ENCODE results near the gene C6orf89.
A peak's percentile ranks its signal among the peaks of the same experiment; 100 is the strongest.

The C6orf89 gene

DNA sequence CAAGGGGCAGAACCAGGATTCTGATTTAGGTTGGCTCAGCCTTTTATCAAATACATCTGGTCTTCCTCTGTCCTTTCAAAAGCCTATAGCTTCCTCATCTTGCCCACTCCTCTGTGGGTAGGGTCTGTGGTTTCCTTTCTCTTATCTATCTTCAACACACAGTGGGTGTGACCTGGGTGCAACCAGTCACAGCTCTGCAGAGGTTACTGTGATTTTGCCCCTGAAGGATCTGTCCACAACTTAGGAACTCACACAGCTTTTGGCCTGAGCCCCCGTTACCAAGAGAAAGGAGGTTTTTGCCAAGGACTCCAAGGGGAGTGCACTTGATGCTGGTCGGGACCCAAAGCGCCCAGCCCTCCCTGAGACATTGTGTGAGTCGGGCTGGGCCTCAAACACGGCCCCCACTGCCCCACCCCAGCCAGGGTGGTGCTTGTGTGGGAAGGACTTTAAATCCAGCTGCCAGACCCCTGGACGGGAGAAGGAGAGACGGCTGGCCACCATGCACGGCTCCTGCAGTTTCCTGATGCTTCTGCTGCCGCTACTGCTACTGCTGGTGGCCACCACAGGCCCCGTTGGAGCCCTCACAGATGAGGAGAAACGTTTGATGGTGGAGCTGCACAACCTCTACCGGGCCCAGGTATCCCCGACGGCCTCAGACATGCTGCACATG lies 68.6 kb downstream of the C6orf89 start, which contains the start of gene PI16:
PI16 (plus strand) TSS at position 477 of the 670 bp plus-strand sequence; CDS start at position 500, 23 bp downstream.
- no peak for DNase-seq

DNA sequence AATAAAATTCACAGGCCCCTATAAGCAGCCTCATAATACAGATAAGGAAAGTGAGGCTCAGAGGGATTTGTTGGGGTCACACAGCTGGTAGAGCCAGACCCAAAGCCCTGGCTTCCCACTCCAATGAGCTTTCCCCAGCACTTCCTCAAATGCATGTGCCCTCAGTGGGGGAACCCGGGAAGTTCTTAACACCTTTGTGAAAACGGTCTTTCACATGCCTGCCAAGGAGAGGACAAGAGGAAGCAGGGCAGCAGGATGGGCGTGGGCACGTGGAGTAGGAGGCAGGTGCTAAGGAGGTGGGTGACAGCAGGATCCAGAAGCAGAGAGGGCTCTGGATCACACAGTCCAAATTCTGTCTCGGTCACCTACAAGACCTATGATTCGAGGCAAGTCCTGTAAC lies 69.4 kb downstream of the C6orf89 start:
- no peak for DNase-seq

DNA sequence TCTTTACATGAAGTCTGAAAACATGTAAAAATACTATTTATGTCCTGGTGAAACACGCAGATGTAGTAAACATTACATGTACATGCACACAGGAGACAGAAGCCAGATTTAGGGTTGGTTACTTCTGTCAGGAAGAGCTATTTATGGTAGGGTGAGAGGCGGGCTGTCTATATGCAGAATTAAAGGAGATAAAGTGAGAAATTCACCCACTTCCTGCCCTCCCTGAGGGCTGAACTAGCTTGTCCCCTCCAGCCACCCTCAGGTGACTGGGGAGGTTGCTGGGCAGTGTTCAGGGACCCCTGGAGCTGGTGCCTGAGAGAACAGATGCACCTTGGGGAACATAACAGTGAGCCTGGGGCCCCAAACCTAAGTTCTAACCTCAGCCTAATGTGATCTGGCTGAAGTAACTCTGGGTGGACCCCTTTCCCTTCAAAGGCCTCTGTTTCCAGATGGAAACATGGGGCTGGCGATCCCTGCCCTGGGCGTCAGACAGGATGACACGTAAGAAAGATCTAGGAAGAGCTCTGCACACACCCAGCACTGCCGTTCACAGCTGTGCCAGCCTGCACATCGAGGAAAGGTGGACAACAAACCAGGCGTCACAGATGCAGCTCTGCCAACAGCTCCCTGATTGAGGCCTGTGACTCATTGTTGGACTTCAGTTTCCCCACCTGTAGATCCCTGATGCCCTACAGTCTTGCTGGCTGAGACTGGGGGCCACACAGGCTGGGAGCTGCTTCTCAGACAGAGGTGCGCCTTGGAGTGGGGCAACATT lies 70.1 kb downstream of the C6orf89 start:
- DNase-seq: no peak

DNA sequence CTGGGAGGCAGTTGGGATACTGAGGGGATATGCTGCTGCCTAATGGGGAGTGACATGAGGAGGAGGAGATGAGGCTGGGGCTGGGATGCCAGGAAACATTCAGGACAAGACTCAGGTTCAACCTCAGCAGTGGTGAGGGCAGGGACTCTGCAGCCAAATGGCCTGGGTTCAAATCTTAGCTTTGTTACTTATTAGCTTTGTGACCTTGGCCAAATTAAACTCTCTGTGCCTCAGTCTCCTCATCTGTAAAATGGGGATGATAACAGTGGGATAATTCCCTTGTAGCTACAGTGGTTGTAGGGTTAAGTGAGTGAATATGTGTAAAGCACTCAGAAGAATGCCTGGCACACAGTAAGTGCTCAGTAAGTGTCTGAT lies 70.7 kb downstream of the C6orf89 start:
- no peak for DNase-seq

DNA sequence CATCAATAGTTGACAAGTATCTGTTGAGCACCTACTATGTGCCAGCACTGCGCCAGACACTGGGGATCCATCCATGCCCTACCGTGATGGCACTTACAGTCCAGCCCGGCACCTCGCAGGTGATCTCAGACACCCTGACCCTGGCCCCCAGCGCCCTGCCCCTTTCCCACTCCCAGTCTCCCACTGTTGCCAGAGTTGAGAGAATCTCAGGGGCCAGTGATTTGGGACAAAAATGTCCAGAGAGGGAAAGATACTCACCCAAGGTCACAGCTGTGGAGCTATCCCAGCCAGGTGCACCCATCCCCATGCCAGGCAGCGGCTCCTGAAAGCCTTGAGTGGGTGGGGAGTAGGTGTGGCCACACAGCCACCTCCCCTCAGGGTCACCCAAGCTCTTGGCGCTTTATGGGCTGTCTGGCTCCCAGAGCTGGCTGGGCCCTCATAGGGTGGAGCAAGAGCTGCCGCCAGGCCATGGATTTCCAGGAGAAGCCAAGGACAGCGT lies 72.1 kb downstream of the C6orf89 start:
- no peak for DNase-seq

DNA sequence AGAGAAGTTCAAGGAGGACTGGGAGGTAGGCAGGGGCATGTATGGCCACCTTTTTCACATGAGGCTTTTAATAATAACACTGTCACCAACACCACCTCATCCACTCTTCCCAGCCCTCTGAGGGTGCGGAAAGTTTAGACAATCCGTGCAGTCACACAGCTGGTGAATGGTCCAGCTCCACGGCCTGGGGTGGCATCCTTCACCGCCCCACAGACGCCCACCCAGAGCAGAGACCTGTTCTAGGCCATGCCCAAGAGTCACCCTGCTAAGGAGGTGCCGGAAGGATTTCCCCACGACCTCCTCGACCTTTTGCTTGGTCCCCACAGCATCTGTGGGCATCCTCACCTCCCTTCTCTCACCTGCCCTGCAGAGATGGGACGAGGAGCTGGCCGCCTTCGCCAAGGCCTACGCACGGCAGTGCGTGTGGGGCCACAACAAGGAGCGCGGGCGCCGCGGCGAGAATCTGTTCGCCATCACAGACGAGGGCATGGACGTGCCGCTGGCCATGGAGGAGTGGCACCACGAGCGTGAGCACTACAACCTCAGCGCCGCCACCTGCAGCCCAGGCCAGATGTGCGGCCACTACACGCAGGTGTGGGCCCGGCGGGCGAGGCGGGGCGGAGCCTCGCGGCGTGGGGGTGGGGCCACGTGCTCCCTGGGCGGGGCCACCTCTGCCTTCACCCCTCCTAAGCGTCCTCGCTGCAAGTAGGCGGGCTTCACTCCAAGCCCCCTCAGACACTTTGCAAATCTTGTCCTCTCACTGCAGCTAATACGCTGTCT lies 73.2 kb downstream of the C6orf89 start:
- no peak for DNase-seq

DNA sequence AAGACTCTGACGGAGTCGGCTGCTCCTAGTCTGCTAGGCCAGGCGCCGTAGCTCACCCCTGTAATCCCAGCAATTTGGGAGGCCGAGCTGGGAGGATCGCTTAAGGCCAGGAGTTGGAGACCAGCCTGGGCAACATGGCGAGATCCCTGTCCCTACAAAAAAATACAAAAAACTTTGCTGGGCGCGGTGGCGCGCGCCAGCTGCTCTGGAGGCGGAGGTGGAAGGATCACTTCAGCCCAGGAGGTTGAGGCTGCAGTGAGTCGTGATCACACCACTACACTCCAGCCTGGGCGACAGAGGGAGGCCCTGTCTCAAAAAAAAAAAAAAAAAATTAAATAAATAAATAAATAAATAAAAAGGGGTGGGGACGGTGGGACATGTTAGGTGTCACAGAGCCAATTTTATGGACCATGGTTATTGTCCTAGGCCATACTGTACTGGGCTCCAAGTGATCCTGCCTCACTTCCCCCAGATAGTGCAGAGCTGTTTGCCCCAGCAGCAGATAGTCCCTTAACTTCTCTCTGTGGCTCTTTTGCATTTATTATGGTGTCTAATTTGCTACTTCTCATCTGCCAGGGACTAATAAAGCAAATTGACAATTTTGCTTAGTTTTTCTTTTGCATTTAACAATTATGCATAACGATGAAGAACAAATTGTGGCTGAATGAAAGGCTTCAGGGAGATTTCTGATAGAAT lies 74.0 kb downstream of the C6orf89 start:
- no peak for DNase-seq

DNA sequence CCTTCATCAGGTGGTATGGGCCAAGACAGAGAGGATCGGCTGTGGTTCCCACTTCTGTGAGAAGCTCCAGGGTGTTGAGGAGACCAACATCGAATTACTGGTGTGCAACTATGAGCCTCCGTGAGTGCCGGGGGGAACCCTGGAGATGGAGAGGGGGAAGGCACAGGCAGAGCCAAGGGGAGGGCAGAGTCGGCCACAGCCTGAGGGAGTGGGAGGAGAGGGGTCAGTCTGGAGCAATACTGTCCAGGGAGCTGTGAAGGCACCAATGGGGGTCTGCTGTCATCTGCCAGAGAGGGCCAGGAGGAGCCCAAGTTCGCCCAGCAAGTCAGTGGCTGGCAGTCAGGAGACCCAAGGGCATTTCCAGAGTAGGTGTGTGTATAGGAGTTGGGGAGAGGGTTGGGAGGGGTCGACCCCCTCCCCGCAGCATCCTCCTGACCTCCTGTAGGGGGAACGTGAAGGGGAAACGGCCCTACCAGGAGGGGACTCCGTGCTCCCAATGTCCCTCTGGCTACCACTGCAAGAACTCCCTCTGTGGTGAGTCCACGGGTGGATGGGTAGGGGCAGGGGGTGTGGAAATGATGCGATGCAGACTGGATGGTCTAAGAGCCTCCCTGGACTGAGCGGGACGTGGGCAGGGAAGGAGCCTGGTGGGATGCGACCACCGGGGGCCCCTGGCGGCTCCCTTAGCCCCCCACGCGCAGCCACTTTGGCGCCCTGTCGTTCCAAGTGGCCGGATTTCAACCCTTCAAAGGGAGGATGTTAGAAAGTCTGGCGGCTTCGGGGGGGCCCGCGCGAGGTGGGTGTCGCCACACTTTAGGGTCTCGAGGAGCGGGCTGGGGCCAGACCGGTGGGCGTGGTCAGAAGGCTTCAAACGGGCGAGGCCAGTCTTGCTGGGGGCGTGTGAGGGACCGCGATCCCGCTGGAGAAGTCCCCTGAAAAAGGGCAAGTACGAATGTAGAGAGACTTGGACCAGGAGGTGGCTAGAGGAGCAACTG lies 76.0 kb downstream of the C6orf89 start:
- no peak for DNase-seq

DNA sequence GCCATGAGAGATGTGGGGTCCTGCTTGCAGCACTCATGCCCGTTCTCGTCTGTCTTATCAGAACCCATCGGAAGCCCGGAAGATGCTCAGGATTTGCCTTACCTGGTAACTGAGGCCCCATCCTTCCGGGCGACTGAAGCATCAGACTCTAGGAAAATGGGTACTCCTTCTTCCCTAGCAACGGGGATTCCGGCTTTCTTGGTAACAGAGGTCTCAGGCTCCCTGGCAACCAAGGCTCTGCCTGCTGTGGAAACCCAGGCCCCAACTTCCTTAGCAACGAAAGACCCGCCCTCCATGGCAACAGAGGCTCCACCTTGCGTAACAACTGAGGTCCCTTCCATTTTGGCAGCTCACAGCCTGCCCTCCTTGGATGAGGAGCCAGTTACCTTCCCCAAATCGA lies 77.1 kb downstream of the C6orf89 start:
- DNase-seq: peak; percentile 78

DNA sequence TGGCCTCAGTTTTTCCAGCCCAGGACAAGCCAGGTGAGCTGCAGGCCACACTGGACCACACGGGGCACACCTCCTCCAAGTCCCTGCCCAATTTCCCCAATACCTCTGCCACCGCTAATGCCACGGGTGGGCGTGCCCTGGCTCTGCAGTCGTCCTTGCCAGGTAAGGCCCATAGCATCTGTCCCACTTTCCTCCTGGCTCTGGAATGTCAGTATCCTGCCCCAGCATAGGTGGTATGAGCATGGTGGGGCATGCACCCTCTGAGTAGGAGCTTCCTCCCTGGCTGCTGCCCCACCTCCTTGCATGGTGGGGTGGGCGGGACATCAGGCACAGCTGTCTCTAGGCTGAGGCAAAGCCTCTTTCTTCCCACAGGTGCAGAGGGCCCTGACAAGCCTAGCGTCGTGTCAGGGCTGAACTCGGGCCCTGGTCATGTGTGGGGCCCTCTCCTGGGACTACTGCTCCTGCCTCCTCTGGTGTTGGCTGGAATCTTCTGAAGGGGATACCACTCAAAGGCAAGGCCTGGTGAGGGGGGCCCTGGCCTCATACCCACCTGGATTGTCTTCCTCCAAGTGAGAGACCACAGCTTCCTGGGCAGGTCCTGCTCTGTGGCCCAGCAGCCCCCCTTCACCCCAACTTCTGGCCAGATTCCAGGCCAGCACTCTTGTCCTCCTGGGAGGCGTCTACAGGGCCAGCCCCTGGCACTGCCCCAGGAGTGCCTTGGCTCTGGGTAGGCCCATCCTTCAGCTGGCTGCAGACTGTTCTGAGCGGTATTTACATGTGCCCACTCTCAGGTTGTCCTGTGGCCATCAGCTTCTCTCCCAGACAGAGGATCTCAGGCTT lies 77.9 kb downstream of the C6orf89 start:
- DNase-seq: peak; percentile 48

DNA sequence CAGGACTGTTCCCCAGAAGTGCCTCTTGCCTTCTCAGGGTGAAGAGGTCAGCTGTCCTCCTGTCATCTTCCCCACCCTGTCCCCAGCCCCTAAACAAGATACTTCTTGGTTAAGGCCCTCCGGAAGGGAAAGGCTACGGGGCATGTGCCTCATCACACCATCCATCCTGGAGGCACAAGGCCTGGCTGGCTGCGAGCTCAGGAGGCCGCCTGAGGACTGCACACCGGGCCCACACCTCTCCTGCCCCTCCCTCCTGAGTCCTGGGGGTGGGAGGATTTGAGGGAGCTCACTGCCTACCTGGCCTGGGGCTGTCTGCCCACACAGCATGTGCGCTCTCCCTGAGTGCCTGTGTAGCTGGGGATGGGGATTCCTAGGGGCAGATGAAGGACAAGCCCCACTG lies 78.6 kb downstream of the C6orf89 start:
- DNase-seq: no peak

DNA sequence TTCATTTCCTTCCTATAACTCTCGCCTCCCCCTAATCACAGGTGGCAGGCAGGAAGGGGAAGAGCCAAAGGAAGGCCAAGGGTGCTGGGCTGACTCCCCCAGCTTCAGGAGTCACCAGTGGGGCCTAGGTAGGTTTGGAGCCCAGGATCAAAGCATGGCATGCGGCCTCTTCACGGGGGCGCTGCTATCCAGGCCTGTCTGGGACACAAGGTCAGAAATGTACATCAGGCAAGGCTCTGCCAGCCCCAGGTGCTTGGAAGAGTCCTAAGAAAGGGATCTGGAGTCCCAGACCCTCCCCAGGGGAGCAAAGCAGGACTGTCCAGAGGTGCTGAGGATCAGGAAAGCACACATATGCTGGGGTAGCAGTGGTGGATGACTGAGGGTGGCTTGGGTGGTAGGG lies 79.2 kb downstream of the C6orf89 start:
- DNase-seq: no peak

DNA sequence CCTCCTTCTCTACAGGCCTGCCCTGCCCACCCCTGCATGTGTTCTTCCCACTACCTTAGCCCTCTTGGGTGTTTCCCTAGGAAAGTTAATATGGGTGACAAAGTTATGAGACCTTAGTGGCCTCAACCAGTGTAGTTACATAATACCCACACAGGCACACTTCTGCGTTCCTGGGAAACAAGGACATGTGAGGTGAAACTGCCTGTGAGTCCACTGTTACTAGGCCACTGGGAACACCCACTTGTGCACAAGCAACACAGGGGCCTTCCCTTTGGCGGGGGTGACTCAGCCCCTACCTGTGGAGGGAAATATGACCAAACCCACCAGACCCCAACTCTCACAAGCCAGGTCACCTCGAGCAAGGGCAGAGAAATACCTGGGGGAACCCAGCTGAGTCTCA lies 81.5 kb downstream of the C6orf89 start:
- DNase-seq: no peak

DNA sequence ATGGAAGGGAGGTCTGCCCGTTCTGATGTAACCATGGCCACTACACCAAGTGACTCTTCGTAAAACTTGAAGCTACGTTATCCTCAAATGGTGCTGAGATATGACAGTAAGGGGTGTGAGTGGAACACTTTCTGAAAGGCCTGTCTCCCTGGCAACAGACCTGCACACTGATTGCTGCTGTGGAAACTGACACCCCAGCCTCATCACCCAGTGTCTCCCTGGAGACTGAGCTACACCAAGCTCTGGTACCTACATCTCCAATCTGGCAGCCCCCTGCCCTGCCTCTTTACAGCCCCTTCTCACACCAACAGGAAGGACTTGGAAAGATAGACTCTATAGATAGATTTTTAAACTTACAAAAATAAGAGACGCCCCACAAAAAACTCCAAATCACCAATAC lies 82.0 kb downstream of the C6orf89 start:
- DNase-seq: no peak

DNA sequence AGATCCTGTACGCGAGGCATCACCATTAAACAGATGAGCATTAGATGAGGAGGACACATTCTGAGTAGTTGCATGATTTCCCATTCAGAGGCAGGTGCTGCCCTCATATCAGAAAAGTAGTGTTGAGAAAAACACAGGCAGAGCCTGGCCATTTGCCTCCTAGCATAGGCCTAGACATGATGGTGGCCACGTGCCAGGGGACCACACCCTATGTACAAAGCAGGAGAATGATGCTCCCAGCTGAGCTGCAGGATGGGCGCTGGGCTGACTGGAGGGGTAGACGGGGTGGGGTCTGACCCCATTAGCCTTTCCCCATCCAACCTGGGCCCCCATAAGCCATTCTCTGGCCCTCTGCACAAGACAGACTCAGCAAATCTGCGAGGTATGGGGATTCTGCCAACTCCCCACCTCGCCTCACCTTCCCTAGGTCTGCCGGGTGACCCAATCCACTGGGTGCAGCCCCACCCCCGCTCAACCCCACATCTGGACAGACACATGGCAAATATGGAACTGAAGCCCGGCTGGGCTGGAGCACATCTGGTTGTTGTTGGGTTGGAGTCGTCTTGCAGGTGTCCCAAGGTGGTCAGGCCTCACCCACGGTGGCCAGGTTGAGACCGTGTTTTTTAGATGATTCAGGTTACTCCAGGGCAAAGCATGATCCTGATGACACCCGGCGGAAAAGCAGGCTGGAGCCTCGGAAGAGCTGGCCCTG lies 82.7 kb downstream of the C6orf89 start:
- no peak for DNase-seq

DNA sequence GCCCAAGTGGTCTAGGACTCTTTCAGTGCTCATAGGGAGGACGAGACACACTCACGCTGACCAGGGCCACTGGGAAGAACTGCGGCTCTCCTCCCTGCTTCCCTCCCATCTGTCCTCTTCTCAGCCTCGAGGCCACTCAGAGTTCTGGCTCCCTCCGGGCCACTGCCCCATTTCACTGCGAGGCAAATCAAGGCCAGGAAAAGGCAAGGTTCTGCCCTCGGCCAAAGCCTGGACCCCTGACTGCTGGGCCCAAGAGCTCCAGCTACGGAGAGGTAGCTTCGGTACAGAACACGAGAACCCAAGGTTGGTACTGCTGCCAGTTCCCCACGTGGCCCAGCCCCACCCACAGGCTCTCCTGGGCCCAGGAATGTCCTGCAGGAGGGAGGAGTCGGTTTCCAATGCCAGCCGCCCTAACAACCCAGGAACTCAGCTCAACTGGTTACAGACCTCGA lies 83.5 kb downstream of the C6orf89 start:
- no peak for DNase-seq

DNA sequence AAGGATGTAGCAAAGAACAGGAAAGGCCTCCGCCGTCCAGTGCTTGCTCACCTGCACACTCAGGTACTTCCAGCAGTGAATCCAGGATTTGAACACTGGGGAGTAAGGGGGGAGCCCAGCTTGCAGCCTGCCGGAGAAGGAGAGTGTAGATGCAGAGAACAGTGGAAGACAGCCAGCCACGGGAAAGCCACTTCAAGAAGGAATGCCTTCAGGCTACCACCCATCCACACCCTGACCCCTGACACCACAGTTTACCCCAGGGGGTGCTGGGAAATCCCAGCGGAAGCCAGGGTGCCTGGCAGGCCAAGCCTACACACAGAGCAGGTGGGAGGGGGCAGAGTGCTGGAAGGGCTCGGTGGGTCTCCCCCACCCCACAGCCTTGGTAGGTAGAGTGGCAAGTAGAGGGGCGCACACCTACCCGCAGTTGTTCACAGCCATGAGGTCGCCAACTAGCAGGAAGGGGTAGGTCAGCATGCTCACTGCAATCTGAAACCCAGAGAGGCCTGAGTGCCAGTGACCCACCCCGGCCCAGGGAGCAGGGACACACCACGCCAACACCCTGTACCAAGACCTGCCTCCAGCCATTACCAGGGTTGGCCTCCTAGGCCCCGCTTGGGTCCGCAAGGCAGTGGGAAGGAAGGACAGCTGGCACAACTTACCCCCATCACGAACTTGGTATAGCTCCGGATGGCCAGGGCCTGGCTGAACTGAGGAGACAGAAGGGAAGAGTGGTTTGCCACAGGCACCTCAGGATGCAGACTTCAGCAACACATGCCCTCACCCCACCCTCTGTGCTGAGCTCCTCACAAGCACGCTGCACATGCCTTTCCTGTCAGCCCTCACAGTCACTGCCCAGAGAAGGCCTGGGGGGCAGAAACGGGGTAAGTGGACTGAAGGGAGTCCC lies 84.5 kb downstream of the C6orf89 start:
- no peak for DNase-seq

DNA sequence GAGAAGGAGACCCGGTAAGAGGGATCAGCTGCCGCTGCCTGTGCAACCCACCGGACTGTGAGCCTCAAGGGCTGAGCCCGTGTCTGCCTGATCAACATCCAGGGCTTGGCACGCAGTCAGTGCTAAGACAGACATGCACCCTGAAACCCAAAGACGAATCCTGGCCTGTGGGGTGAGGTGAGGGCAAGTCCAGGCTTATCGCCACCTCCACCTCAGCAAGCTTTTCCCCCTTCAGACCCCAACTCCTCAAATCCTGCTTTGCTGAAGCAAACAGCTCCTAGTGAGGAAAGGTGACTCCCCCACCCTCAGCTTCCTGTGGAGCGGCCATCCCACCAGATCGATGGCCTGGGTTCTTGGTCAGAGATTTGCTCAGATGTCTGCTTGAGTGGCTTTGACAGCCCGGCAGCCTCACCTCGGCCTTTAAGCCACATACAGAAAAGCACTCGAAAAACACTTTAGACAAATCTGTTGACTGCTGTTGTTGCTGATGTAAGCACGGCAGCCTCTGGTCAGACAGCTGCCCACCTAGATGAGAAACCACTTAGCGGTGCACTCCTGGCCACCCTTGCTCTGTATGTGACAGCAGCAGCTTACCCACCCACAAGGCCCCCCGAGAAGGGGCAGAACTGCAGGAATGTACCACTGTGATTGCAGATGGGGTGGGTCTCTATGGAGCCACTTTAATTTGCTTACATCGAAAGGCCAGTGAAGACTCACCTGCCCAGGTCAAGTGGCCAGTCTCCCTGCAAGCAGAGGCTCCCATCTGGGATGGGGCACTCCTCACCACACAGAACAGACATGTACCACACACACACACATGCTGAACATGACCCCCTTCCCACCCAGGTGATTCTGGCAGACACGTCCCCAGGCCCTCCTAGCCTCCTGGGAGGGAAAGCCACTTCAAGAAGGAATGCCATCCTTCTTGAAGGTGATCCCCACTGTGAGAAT lies 85.4 kb downstream of the C6orf89 start:
- DNase-seq: no peak

Data from activated T-cell treated with anti-CD3 and anti-CD28 coated beads, Interleukin-2, amount 50 U/mL, for 1 hour (primary cell).